ENCODE data around the gene CELA2B.
"Not testable (repeated sequence)": the region's sequence is repeated elsewhere in the genome, so short reads cannot be mapped to it uniquely, and the experiment has no call there.

GRCh38 chr1:15434739-15435138 is 41.2 kb upstream of the CELA2B start:
- TF ChIP-seq POU6F1 (CRISPR knock-in tag; IDR thresholded peaks at IDR 0.05; ENCODE audit: borderline replicate concordance, low read depth); ARNTL (CRISPR knock-in tag; IDR thresholded peaks at IDR 0.05; ENCODE audit: borderline replicate concordance, low read depth); CSDC2 (CRISPR knock-in tag; IDR thresholded peaks at IDR 0.05); RARB (CRISPR knock-in tag; IDR thresholded peaks at IDR 0.05): not testable (repeated sequence)
